Iris pigment epithelial cell (primary cell): ENCODE data around the gene KRTAP1-1.
A peak's percentile ranks its signal among the peaks of the same experiment; 100 is the strongest.
"Not testable (repeated sequence)": the region's sequence is repeated elsewhere in the genome, so short reads cannot be mapped to it uniquely, and the experiment has no call there.

ENCODE experiments used
- DNase-seq: peaks from one replicate; pipeline ENCODE4 v3.0.0-alpha.2; 2011; ENCODE audit warnings: low read depth

Gene KRTAP1-1

DNA sequence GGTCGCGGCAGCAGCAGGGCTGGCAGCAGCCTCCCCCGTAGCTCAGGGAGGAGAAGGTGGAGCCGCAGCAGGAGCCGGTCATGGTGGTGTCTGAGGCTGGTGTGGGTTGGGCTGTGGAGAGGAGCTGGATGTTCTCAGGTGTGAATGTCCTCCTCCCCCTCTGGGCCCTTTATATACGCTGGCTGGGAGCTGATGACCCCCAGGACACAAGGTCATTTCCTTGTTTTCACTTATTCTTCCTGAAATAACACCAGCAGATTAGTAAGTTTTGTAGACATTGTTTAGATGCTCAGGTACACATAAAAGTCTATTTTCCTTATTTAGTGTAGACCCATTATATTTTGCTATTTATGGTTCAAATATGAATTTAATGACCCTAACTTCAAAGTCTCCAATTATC lies 13.9 kb upstream of the KRTAP1-1 start, which contains the start of gene KRTAP2-2:
Gene KRTAP2-2, minus strand, starts transcription at position 101 of the 400 bp plus-strand sequence. Its CDS starts 19 bp downstream, at position 82.
- not testable (repeated sequence) for DNase-seq

DNA sequence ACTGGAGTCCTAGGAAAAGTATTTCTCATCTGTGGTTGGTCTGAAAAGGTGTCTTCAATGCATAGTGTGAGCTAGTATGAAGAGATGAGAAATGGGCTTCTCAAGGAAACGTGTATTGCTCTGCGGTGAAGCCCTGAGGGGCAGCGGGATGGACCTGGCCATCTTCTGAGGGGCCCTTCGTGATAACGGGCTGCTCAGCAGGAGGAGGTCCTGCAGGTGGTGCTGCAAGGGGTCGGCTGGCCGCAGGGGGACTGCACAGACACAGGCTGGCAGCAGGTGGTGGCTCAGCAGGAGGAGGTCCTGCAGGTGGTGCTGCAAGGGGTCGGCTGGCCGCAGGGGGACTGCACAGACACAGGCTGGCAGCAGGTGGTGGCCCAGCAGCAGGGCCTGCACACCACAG lies 13.3 kb upstream of the KRTAP1-1 start:
- DNase-seq: not testable (repeated sequence)

DNA sequence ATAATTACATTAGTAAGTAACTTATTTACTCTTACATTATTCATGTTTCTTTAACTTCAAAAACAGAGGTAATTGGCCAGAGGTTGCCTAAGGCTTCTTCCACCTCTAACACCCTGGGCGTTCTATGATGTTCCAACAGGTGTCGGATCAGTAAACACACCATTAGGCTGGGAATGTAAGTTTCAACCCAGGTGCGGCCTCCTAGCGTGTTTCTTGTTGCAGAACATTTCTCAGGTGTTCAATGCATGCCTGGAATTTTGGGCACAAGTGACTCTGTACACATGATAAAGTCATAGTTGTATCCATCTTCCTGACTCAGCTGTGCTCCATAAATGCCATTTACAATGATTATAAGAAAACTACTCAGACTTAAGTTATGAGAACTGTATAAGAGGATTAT lies 12.8 kb upstream of the KRTAP1-1 start:
- DNase-seq: no peak

DNA sequence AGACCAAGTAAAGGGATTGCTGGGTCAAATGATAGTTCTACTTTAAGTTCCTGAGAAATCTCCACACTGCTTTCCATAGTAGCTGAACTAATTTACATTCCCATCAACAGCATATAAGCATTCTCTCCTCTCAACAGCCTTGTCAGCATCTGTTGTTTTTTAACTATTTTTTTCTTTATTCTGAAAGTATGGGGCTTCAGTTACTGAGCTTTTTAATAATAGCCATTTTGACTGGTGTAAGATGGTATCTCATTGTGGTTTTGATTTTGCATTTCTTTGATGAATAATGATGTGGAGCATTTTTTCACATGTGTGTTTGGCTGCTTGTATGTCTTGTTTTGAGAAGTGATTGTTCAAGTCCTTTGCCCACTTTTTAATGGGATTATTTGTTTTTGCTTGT lies 11.3 kb upstream of the KRTAP1-1 start:
- peak; percentile 53 for DNase-seq

DNA sequence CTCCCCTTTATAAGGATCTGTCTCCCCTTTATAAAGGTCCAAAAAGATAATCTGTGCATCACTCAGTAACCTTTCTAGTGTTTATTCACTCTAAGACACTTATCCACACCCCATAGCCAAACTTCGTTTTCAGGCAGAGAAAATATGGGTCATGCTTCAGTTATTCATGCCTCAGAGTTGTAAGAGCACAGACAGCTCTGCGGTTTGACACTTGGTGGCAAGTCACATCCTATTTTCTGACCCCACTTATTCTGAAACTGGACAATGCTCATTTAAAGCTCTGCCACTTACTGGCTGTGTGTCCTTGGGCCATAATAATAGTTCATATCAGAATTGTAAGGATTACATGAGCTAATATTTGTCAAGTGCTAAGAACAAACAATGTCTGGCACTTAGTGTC lies 7.9 kb upstream of the KRTAP1-1 start:
- peak; percentile 90 for DNase-seq

DNA sequence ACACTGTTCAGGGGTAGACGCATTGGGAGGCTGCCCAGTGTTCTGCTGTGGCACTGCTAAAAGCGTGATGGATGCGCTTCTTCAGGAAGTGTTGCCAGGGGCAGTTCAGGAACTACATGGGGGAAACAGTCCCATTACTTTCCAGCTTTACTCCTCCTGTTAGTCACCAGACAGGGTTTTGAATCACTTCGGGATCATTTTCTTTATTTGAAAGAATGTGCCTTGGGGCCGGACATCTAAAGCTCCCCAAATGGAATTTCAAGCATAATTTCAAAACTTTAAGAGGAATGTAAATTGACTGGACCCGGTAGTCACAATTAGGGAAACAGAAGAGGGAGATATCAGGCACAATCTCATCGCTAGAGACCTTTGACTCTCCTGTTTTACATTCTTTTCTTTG lies 7.2 kb upstream of the KRTAP1-1 start:
- peak; percentile 56 for DNase-seq

DNA sequence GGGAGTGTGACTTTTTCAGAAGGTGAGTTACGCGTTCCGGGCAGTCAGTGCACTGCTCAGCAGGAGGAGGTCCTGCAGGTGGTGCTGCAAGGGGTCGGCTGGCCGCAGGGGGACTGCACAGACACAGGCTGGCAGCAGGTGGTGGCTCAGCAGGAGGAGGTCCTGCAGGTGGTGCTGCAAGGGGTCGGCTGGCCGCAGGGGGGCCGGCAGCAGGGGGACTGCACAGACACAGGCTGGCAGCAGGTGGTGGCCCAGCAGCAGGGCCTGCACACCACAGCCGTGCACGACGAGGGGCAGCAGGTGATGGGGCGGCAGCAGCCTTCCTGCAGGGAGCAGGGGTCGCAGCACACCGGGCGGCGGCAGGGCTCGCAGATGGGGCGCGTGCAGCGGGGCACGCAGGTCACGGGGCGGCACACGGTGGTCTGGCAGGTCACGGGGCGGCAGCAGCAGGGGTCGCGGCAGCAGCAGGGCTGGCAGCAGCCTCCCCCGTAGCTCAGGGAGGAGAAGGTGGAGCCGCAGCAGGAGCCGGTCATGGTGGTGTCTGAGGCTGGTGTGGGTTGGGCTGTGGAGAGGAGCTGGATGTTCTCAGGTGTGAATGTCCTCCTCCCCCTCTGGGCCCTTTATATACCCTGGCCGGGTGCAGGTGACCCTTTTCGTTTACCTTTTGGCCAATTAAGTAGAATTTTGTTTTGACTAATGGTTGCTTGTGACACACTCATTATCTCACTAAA lies 5.7 kb upstream of the KRTAP1-1 start, which contains the start of gene KRTAP2-1:
Gene KRTAP2-1, minus strand, starts transcription at position 582 of the 731 bp plus-strand sequence. Its CDS starts 49 bp downstream, at position 533.
- not testable (repeated sequence) for DNase-seq

DNA sequence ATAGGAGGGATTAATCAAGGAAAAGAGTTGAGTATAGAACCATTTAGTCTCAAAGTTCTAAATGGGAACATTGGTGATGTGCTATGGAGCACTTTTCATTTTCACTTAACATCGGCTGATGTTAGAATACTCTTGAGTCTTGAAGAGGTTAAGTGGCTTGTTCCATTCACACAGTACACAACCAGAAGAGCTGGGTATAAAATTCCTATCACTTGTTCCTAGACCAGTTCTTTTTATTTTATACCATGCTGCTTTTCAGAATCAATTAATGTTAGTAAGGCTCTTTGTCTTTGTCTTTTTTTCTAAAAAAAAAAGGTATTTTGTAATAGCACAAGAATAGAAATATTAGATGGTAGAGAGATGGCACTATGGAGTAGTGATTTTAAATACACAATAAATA lies 1.7 kb upstream of the KRTAP1-1 start:
- DNase-seq: no peak

DNA sequence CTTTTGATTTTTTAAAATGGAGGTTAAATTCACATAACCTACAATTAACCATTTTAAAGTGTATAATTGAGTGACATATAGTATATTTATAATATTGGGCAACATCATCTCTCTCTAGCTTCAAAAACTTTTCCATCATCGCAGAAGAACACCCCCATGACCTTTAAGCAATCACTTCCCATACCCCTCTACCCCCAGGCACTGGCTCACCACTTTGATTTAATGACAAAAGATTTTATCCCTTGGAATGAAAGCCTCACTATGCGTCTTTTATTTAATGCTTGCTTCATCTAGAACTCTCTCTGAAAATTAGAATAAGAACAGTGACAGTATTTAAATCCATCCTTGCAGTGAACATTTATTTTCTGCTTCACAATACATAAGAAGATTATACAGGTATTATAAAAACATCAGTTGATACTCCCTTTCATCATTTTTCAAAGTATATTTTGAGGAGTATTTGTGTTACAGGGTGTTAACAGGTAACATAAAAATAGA lies 3.3 kb downstream of the KRTAP1-1 start:
- no peak for DNase-seq

DNA sequence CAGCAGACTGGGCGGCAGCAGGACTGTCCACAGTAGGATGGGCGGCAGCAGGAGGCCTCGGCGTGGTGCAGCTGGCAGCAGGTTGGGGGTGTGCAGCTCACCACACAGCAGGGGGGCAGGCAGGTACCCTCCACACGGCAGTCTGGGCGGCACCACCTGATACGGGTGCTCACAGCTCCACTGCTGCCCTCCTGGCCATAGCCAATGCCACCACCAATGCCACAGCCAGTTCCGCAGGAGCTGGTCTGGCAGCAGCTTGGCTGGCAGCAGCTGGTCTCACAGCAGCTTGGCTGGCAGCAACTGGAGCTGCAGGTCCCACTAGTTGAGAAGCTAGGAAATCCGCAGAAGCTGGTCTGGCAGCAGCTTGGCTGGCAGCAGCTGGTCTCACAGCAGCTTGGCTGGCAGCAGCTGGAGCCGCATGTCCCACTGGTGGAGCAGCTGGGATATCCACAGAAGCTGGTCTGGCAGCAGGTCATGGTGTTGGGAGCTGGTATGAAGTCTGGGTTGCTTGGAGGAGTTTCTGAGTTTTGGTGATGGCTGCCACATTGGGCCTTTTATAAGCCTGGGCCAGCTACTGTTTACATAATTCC lies 6.8 kb downstream of the KRTAP1-1 start, which contains the start of gene KRTAP1-3:
Gene KRTAP1-3, minus strand, starts transcription at position 529 of the 590 bp plus-strand sequence. Its CDS starts 53 bp downstream, at position 476.
- DNase-seq: not testable (repeated sequence)

DNA sequence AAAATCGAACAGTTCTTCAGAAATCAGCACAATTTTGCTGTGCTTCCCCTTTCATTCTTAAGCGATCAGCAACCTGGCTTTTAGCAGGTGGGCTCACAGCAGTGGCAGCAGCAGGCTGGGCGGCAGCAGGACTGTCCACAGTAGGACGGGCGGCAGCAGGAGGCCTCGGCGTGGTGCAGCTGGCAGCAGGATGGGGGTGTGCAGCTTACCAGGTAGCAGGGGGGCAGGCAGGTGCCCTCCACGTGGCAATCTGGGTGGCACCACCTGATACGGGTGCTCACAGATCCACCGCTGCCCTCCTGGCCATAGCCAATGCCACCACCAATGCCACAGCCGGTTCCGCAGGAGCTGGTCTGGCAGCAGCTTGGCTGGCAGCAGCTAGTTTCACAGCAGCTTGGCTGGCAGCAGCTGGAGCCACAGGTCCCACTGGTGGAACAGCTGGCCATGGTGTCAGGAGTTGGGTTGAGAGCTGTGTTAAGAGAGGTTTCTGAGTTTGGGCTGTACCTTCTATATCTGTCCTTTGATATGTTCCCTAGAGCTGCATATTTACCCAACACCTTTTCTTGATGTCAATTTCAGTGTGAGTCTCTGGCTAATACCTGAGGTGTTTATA lies 11.5 kb downstream of the KRTAP1-1 start, which contains the start of gene KRTAP1-4:
Gene KRTAP1-4, minus strand, starts transcription at position 563 of the 613 bp plus-strand sequence. Its CDS starts 117 bp downstream, at position 446.
- no peak for DNase-seq

DNA sequence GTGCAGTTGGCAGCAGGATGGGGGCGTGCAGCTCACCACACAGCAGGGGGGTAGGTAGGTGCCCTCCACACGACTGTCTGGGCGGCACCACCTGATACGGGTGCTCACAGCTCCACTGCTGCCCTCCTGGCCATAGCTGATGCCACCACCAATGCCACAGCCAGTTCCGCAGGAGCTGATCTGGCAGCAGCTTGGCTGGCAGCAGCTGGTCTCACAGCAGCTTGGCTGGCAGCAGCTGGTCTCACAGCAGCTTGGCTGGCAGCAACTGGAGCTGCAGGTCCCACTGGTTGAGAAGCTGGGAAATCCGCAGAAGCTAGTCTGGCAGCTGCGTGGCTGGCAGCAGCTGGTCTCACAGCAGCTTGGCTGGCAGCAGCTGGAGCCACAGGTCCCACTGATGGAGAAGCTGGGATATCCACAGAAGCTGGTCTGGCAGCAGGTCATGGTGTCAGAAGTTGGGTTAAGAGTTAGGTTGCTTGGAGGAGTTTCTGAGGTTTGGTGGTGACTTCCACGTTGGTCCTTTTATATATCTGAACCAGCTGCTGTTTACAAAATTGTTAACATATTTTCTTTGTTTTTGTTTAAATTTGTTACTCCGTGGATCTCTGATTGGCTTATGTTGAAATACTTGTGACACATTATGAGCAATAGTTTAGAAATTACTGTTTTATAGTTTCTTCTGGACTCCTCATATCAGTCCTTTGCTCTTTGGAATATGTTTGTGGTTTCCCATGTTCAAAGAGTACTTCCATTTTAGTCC lies 14.4 kb downstream of the KRTAP1-1 start, which contains the start of gene KRTAP1-5:
Gene KRTAP1-5, minus strand, starts transcription at position 494 of the 757 bp plus-strand sequence. Its CDS starts 53 bp downstream, at position 441.
- DNase-seq: peak; percentile 89

DNA sequence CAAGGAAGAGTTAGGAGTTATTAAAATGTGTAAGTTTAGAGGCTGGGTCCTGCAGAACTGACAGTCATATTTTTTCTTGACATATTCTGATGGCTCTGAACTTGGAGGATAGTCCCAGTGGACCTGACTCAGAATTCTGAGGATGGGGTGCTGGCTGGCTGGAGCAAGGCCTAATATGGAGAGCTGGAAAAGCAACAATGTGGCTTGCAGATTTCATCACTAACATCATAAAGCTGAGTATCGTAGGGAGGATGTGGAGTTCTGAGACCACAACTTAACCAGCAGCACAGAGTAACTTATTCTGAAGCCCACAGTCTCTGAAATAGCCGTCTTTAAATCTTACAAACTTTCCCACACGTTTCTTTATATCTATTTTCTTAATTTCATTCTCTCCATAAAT lies 16.6 kb downstream of the KRTAP1-1 start:
- DNase-seq: no peak

DNA sequence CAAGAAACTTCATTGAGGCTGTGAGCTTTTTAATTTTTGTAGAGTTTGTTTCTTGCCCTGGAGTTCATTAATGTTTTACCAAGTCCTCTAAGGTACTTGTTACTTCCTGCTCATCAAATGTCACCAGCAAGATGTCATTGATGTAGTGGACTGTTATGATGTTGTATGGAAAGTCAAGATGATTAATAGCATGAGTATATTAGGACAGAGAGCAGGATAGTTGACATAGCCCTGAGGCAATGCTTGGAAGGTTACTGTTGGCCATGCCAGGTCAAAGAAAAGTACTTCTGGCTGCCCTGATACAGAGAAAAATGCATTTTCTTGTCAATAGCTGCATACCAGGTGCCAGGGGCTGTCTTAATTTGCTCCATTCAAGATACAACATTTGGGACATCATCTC lies 20.9 kb downstream of the KRTAP1-1 start:
- no peak for DNase-seq

DNA sequence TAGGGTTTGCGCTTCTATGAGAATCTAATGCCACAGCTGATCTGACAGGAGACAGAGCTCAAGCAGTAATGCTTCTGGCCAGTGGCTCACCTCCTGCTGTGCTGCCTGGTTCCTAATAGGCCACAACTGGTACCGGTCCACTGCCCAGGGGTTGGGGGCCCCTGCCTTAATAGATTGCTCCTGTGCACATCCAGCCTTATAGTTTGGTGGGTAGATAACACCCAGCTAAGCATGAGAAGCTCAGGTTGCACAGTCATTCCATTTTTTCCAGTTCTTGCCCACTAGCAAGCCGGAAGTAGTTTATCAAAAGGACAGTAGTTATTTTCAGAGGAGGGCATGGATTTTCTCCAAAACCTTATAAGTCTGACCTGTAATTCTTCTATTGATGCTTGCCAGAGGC lies 21.8 kb downstream of the KRTAP1-1 start:
- no peak for DNase-seq

DNA sequence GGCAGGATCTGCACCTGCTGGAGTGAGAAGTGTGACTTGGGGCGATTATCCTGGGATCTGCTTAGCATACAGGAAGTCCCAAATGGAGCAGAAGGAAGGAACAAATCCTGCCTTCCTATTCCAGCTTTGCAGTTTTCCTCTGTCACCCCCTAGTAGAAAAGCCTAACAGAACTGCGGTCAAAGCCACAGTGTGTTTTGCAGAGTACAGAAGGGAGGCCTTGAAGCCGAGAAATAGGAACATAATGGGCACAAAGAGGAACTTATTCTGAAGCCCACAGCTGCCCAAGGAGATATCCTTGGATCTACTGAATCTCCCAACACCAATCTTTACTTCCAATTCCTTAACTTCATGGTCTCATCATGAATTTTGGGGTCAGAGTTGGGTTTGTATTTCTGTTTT lies 22.7 kb downstream of the KRTAP1-1 start:
- DNase-seq: no peak

DNA sequence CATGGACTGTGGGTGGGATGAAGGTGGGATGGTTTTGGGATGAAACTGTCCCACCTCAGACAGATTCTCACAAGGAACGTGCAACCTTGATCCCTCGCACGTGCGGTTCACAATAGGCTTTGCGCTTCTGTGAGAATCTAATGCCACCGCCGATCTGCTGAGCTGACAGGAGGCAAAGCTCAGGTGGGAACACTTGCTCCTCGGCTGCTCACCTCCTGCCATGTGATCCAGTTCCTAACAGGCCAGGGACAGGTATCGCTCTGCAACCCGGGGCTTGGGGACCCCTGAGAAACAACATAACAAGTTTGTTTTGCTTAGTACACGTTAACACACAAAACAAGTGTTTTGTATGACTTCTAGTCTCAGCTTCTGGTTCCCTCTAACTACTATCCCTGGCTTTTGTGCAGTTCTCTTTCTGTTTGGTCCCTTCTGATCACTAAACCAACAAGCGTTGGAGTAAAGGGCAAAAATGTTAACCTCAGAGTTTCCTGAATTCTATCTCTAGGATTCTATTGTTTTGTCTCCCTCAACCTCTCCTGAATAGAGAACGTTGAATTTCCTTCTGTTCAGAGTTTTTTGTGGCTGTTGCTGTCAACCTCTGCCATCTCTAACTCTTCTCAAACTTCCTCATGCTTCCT lies 24.6 kb downstream of the KRTAP1-1 start:
- DNase-seq: no peak

DNA sequence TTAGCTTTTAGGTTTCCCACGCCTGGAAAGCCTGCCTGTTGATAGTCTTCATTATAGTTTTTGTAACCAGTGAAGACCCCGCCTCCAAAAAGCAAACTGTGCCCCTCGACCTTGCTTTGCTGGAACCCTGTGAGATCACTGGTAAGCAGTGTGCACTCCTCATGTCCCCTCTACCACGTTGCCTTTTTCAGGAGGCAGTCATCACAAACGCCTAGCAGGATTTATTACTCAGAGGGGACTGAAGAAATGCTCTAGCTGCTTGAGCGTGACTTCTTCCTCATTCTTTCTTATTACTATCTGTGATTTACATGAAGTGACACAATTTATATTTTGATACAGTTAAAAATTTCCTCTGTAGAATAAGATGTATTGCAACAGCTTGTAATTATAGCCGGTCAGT lies 25.8 kb downstream of the KRTAP1-1 start:
- DNase-seq: no peak

DNA sequence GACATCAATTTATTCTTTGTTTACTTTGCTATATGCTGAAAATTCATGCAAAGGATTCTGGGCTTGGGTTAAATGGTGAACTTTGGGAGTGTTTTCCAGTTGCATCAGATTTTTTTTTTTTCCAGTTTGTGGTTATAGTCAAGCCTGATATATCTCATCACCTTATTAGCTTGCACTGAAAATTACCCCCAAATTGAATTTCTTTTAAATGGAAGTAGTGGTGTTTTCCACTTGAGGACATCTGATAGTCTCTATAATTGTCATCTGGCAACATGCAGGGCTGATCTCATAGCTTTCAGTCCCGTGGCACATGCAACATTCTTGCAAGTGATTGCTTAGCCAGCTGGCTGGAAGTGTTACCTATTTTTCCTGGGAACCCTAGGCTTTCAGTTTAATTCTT lies 27.6 kb downstream of the KRTAP1-1 start:
- DNase-seq: peak; percentile 26

DNA sequence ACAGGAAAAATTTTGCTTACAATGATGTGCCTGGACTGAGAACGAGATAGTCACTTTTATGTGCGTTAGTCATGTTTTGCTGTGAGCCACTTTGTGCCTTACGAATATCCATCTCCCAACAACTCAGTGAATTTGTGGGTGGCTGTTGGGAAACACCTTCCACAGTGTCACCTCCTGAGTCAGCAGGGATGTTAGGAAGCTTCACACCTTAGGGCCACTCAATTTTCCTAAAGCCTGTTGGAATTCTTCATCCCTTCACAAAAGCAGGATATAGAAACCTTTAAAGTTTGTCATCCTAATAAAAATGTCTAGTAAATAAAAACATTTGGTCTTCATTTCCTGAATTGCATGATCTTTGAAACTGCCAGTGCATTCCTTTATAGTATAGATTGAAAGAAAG lies 28.1 kb downstream of the KRTAP1-1 start:
- DNase-seq: no peak
